DMS153 treated with DMSO at 0.1 percent for 48 hours (cell line): Measurements from ENCODE around the gene CSTB.

Source experiments
- DNase-seq: peaks from one replicate; lab custom pipeline; 2025; ENCODE audit not compliant: unreplicated experiment; lab: John Stamatoyannopoulos, UW

CSTB gene

DNA sequence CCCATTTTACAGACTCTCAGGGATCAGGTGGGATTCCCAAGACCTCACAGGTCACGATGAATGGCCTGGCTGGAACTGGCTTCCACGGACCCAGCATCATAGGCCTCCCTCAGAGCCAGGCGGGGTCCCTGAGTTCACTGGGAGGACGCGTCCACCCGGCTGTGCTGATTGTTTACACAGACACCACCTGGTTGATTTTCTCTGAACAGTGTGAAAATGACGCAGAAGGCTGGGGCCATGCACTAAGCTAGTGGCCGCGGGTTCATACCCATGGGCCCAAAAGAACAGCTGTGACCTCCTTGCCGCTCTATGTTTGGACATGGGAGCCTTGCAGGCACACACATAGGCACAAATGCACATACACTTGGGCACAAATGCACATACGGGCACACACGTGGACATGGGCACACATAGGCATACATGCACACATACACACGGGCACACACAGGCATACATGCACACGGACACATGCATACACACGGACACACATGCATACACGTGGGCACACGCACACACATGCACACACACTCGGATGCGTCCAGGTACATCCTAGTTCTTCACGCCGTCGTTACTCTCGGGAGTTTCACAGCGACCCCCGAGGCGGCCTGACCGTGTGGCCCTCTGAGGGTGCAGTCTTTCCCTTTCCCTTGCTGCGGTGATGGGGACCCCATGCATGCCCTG is 23.2 kb downstream of the CSTB start:
- no peak for DNase-seq

DNA sequence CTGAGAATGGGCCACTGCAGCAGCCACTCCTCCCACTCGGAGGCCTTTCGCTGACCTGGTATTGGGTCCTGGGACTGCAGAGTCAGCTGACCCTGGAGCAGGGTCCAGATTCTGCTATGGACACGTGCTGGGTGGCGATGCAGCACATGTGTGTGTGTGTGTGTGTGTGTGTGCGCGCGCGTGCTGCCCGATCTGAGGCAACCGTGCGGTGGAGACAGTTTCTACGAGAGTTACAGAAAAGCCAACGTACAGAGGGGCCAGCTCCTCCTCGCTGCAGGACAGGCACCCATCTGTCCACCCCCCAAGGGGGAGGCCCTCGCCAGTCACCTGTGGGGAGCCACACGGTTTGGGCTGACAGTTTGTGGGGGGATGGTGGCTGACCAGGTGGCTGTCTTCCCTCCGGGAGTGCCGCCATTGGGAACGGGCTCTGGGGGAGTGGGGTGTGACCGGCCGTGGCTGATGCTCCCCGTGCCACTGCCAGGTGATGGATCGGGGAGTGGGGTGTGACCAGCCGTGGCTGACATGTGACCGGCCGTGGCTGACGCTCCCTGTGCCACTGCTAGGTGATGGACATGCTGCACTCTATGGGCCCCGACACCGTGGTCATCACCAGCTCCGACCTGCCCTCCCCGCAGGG is 24.0 kb downstream of the CSTB start:
- no peak for DNase-seq

DNA sequence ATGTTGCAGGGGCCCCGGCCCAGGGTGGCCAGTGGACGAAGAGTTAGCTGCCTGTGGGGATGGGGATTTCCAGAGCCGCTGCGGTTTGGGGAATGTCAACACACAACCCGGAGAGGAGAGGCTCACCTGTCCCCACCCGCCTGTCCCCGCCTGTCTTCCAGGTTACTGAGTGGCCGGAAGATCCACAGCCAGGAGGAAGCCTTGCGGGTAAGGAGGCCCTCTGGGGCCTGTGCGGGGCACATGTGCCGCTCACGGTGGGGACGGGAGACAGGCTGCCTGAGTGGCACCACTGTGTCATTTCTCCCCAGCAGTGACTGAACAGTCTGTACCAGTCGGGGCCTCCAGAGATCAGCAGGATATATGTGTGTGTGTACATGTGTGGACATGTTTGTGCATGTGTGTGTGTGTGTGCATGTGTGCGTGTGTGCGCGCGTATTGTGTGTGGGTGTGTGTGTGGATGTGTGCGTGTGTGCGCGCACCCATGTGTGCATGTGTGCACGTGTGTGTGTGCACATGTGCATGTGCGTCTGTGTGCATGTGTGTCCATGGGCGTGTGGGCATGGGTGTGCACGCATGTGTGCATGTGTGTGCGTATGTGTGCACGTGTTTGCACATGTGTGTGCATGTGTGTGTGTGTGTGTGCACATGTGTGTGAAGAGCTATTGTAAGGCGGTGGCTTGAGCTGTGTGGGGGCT is 25.6 kb downstream of the CSTB start:
- DNase-seq = no peak

DNA sequence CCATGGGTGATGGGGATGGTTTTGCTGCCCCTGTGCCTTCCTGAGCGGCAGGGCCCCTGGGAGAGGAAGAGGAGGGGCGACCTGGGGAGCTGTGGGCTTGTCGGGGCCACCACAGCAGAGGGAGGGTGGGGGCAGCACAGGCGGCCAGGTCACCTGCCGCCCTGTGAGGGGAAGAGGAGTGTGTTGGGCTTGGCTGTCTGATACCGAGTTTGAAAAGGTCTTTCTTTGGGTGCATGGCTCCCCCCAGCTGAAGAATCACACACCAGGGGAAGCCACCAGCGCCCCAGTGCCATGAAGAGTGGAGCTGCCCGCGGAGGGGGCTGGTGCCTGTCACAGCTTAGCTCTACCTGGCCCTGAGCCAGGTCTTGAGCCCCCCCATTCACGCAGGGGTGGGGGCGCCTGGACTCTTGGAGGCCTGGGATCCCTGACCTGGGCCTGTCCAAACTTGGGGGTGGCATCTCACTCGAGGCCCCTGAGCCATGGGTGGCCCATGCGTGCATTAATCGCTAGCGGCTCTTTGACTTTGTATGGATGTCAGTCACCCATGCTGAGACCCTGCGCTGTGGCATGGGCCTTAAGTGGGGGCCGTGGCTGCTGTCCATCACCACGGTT is 26.4 kb downstream of the CSTB start:
- DNase-seq = no peak

DNA sequence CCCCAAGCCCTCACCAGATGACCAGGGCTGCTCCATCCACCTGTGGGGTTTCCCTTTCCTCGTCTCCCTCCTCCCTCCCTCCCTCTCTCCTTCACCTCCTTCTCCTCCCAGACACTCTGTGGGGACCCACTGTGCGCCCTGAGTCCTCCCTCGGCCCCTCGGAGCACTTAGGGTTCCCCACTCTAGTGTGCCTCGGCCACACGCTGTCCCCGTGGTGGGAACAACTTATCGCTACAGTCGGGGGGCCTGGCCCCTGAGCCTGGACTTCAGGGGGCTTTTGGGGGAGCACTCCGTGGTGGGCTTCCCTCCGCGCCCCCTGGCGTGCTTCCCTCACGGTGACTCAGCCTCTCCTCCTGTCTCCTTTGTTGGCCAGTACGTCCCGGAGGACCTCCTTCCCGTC is 27.5 kb downstream of the CSTB start:
- no peak for DNase-seq

DNA sequence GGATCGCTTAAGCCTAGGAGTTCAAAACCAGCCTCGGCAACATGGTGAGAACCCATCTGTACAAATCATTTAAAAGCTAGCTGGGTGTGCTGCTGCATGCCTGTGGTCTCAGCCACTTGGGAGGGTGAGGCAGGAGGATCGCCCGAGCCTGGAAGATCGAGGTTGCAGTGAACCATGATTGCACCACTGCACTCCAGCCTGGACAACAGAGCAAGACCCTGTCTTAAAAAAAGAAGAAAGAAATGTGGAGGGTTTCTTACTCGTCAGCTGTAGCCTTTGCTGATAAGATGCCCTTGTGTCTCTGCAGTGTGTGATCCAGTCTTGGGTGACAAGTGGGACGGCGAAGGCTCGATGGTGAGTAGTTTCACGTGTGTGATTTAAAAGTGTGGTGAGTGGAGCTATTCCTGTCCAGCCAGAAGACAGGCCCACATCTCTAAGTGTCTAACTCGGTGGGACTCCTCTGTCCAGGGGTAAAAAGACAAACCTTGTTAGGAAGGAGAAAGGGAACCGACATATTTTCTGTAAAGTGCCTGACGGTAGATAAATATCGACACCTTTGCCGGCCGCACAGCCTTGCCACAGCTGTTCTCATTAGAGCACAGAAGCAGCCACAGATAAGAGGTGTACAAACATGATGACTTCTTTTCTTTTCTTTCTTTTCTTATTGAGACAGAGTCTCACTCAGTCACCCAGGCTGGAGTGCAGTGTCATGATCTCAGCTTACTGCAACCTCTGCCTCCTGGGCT is 30.2 kb downstream of the CSTB start:
- no peak for DNase-seq

DNA sequence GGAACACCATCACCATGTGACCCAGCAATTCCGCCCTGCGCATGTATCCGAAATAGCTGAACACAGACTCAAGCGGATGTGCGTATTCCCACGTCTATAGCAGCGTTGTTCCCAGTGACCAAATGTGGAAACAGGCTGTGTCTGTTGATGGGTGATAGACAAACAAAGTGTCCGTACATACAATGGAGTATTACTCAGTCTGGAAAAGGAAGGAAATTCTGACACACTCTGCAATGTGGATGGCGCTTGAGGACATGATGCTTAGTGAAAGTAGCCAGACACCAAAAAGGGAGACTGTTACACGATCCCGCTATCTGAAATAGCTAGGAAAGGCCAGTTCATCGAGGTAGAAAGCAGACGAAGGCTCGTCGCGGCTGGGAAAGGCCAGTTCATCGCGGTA is 31.4 kb downstream of the CSTB start:
- DNase-seq = no peak

DNA sequence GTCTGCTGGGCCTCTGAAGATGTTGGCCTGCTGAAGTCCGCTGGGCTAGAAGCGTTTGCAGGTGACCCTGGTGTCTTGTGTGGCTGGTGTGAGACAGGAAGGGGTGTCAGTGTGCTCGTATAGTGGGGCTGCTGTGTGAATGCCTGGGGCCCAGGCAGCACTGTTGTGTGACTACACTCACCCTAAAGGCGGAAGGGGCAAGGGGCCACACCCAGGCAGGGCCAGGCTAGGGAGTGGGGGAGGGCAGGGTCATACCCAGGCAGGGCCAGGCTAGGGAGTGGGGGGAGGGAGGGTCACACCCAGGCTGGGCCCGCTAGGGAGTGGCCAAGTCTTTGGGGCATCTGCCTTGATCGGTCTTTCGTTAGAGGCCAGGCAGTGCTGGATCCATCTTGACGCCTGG is 32.2 kb downstream of the CSTB start:
- DNase-seq = no peak

DNA sequence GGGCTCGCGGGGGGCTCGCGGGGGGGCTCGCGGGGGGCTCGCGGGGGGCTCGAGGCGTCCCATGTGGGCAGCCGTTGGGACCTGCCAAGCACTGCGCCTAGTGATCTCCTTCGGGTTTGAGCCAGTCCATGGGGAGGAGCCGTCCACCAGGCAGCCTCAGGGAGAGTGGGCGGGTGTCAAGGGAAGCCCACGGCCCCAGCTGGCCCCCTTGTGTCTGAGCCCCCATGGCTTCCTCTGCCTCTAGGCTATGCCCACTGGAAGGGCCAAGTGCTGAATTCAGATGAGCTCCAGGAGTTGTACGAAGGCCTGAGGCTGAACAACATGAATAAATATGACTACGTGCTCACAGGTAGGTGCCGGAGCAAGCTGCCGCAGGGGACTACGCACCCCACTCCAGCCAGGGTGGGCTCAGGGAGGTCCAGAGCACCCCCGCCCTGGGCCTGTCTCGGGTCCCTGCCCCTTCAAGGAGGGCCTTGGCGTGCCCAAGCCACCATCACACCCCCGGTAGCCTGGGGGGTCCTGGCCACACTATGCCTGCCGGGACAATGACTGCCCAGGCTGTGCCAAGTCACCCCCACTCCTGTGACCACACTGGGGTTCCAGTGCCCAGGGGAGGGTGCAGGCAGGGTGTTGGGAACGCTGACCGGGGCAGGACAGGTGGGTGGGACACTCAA is 34.5 kb downstream of the CSTB start:
- DNase-seq = no peak

DNA sequence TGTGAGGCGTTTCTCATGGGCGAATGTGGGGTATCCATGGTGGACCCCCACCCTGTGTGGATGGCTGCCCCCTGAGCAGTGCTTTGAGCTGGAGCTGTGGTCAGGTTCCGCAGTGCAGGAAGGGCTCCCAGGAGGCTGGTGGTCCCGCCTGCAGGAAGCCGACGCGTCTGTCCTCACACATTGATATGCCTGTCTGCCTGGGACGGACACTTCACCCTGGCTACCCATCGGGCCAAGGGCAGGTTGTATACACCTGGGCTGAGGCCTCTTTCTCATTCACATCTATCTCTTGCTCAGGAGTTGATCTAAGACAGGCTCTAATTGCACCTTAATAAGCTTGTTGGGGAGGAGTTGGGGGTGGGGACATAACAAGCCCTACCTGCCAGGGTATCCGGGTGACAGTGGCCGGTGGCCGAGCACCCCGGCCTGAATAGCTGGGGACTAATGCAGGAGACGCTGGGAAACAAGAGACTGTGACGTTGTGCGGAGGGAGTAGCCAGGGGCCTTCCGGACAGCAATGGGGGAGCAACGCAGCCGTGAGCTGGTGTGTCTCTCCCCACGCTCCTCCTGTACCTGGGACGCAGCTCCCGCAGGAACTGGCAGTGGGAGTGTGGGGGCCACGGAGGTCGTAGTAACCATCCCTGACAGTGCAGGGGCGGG is 35.5 kb downstream of the CSTB start:
- no peak for DNase-seq

DNA sequence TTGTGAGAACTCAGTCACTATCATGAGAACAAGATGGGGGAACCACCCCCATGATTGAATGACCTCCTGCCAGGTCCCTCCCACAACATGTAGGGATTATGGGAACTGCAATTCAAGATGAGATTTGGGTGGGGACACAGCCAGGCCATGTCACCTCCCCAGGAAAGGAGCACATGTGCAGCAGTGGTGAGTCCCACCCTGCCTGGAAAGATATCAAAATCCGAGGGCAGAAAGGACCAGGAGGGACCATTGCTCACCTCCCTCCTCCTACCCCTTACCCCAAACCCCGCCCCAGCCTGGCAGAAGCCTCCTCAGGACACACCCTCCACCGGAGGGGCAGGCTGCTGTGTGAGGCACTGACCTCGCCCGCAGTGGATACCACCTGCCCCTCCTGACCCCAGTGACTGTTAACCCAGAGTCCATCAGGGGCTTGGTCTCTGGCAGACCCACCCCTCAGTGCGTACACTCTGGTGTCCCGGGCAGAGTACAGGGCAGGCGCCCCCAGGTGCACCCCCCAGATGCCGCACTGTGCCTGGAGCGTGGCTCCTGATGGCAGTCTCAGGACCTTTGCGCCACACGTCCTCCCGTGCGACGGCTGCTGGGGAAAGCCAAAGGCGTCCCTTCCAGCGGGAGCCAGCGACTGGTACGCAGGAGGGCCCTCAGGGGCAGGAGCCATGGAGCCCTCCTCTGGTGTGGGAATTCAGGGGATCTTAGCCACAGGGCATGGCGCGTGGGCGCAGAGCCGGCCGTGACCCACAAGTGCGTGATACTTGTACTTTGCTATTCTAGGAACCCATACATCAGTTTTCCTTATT is 36.3 kb downstream of the CSTB start:
- DNase-seq = no peak

DNA sequence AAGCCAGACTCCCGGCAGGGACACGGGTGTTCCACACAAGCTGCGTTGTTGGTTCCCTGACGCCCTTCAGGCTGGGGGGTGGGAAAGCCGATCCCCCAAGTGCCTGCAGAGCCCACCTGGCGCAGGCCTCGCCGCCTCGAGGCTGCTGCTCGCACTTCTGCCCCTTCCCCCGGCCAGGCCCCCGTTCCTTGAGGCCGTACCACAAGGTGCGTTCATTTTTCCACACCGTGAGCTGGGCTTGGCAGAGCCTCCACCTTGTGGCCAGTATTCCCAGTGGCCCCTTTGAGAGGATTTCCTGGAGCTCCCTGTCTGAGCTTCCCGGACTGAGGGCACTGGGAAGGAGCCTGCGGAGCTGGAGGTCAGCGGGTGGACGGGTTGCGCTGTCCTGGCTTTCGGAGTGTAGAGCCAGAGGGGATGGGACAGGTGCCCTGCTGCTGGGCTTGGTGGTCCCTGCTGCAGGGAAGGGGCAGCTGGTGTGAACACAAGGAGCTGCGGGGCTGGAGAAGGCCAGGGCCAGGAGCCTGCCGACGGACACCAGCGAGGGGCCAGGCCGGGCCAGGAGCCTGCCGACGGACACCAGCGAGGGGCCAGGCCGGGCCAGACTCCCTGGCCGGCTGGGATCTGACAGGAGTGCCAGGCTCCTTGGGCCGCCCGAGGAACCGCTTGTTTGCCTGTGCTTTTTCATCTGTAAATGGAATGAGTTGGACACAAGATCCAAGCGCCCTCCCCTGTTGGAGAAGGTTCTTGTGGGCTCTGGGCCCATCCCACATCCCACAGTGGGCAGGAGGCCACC is 38.8 kb downstream of the CSTB start:
- no peak for DNase-seq

DNA sequence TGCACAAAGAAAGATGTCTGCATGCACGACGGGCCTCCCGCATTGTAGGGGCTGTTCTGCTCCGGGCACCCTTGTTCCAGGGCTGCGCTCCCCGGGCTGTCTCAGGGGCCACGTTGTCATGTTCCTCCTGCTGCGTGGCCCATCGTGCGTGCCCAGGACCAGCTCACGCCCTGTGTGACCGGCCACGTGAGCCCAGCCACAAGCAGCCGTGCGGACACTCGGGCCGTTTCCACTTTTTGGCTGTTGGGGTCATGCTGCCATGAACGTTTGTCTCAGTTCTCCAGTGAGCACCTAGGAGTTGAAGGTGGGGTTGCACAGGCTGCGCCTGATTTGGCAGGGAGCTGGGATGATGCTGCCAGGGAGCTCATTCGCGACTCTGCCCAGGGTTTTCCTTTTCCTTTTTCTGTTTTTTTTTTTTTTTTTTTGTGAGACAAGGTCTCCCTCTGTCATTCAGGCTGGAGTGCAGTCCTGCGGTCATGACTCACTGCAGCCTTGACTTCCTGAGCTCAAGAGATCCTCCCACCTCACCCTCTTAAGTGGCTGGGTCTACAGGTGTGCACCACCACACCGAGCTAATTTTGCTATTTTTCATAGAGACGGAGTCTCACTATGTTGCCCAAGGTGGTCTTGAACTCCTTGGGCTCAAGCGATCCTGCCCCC is 39.8 kb downstream of the CSTB start:
- DNase-seq = no peak

DNA sequence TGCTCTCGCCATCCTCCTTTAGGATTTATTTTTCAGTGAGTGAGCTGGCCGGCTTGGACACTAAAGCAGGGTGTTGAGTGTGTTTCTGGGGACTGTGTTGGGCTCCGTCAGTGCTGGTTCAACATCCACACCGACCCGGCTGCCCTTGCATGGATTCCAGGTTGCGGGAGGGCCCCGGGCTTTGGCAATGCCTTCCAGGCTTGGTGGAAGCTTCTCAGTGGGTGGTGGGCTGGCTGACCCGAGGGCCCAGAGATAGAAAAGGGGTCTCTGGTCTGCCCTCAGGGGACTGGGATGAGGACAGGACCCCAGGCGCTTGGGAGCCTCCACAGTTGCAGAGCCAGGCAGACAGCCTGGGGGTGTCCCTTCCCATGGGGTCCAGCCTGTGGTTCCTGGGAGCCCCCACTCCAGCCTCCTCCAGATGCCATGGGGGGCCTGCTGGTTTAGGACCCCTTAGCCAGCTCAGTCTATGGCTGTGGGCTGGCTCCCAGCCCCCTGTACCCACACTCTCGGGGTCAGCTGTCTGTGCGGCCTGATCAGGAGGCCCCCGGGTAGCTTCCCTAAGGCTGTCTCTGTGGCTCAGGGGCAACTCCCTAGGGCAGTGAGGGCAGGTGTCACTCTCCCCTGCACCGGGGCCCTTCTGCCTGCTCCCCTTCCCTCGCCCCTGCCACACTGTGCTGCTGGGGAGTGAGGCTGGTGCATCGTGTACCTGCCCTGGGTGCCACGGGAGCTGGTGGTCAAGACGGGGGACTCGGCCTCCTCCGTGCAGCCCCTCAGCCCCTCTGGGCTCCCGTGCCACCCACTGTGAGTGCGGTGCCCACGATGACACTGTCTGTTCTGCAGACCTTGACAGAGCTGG is 40.6 kb downstream of the CSTB start:
- DNase-seq = no peak

DNA sequence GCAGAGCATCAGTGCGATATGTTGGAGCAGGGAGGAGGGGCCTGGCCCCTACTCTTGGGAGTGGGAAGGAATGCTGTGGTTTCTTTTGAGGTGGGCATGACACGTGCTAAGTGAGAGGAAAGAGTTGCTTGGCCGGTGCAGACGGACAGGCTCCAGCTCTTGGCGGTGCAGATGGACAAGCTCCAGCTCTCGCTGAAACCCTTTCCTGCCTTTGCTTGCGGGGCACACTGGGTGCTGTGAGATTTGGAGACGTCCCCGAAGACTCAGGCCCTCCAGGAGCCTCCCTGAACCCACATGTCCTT is 41.2 kb downstream of the CSTB start:
- no peak for DNase-seq

DNA sequence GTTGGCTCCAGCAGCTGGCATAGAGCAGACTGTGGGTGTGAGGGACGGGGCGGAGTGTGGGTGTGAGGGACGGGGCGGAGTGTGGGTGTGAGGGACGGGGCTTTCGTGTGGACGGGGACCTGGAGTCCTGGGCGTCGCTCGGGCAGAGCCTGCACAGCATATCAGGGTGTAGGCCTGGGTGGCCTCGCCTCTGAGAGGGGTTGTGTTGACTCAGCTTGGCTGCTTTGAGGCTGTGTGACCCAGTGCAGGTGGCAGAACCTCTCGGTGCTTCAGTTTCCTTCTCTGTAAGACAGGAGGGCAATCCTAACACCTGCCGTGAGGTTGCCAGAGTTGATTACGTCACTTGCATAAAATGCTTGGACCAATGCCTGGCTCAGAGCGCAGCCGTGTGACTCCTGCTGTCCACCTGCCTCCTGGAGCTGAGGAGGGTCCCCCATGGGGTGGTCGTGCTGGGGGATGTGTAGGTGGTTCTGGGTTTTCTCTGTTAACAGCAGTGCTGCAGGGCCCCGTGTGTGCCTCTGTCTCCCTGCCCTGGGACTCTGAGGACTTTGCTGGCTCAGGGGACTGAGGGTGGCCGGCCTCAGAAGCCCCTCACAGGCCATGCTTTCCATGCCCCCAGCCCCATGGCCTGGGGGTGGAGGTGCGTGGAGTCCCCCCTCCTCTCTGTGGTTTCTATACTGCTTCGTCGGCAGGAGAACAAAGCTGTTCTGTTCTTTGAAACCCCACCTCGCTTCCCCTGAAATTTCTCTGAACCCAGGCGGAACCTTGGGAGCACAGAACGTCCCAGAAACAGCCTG is 41.8 kb downstream of the CSTB start:
- DNase-seq = no peak
